Mesothelial cell of epicardium (in vitro differentiated cells): ENCODE data around the gene UNC79. TPM values are rescaled to one million over a fixed set of nuclear protein-coding genes. Genes with fewer than 3 reads are reported as not detected.

Source experiments
- DNase-seq, 2 experiments: peaks; one replicate each; pipeline ENCODE4 v3.0.0; 2021; ENCODE audit warnings: low spot score in 2 of 2; ENCODE audit not compliant: unreplicated experiment in 2 of 2
- H3K27ac Mint-ChIP-seq: 2 replicates; pipeline ENCODE4 v1.8.0; 2021; ENCODE audit warnings: mixed read lengths
- H3K27me3 Mint-ChIP-seq: 2 replicates; pipeline ENCODE4 v1.8.0; 2021; ENCODE audit warnings: low read depth, mixed read lengths
- H3K36me3 Mint-ChIP-seq: 2 replicates; pipeline ENCODE4 v1.8.0; 2021; ENCODE audit warnings: mixed read lengths
- H3K4me1 Mint-ChIP-seq: 2 replicates; pipeline ENCODE4 v1.8.0; 2021; ENCODE audit warnings: mixed read lengths
- H3K4me3 Mint-ChIP-seq: 2 replicates; pipeline ENCODE4 v1.8.0; 2021; ENCODE audit warnings: mild to moderate bottlenecking, moderate library complexity, mixed read lengths
- H3K9me3 Mint-ChIP-seq: 2 replicates; pipeline ENCODE4 v1.8.0; 2021; ENCODE audit warnings: mixed read lengths
- total RNA-seq: library from RNA; stranded (reverse); gene quantifications from 3 replicates; pipeline ENCODE4 v1.2.1, GENCODE V29; 2021
- TF ChIP-seq, protein P1 (sequence below): fragments of 200-600 bp; sonication (generic); IDR thresholded peaks from one replicate; pipeline ENCODE4 v1.5.0; 2021; ENCODE audit warnings: antibody characterized with exemption; ENCODE audit not compliant: unreplicated experiment

The UNC79 gene
- total RNA-seq, 1 donor from 2014 or later, result 0.92 TPM

DNA sequence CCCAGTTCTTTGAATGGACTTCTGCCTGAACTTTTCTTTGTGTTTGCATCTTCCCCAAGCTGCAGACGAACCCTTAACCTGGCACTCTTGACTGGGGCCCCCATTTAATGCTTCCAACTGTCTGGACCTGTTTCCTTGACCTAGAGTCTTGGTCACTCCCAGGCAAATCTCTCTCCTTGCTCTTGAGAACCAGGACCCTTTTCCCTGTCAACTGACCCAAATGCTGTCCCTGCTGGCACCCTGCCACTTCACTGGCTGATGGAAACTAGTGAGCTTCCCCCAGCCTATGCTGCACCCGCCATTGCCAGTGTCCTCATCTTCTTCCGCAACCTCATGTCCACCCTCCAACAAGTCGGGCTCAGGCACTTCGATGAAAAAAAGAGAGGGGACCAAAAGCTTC, 278.1 kb downstream of the UNC79 start:
- TF ChIP-seq, protein P1, sequence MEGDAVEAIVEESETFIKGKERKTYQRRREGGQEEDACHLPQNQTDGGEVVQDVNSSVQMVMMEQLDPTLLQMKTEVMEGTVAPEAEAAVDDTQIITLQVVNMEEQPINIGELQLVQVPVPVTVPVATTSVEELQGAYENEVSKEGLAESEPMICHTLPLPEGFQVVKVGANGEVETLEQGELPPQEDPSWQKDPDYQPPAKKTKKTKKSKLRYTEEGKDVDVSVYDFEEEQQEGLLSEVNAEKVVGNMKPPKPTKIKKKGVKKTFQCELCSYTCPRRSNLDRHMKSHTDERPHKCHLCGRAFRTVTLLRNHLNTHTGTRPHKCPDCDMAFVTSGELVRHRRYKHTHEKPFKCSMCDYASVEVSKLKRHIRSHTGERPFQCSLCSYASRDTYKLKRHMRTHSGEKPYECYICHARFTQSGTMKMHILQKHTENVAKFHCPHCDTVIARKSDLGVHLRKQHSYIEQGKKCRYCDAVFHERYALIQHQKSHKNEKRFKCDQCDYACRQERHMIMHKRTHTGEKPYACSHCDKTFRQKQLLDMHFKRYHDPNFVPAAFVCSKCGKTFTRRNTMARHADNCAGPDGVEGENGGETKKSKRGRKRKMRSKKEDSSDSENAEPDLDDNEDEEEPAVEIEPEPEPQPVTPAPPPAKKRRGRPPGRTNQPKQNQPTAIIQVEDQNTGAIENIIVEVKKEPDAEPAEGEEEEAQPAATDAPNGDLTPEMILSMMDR, result no peak
- H3K27me3 Mint-ChIP-seq, result peaks cover 1% of the 10 kb centered on the region
- no peak overlapping the region for H3K4me3 Mint-ChIP-seq
- H3K9me3 Mint-ChIP-seq, result no peaks in the 10 kb centered on the region
- no peaks in the 10 kb centered on the region for H3K36me3 Mint-ChIP-seq
- DNase-seq, result no peak
- peaks cover 2% of the 10 kb centered on the region for H3K4me1 Mint-ChIP-seq
- H3K27ac Mint-ChIP-seq, result no peak overlapping the region

DNA sequence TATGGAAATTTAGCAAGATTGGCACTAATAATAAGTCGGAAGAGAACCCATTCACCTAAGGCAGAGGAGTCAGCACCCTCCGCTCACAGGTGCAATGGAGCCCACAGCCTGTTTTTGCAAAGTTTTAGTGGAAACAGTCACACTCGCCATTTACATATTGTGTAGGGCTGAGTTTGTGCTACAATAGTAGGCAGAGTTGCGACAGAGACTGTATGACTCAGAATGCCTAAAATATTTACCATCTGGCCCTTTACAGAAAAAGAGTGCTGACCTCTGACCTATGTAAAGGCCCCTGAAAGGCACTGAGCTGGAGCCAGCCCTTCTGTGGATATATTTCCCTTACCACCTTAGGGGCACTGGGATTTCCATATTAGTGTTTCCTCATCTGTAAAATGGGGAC, 278.5 kb downstream of the UNC79 start:
- peaks cover 3% of the 10 kb centered on the region for H3K27me3 Mint-ChIP-seq
- DNase-seq, result no peak
- H3K9me3 Mint-ChIP-seq, result no peaks in the 10 kb centered on the region
- H3K4me1 Mint-ChIP-seq, result peaks cover 2% of the 10 kb centered on the region
- H3K36me3 Mint-ChIP-seq, result no peaks in the 10 kb centered on the region
- no peak overlapping the region for H3K27ac Mint-ChIP-seq
- TF ChIP-seq, protein P1, result no peak
- H3K4me3 Mint-ChIP-seq, result no peak overlapping the region

DNA sequence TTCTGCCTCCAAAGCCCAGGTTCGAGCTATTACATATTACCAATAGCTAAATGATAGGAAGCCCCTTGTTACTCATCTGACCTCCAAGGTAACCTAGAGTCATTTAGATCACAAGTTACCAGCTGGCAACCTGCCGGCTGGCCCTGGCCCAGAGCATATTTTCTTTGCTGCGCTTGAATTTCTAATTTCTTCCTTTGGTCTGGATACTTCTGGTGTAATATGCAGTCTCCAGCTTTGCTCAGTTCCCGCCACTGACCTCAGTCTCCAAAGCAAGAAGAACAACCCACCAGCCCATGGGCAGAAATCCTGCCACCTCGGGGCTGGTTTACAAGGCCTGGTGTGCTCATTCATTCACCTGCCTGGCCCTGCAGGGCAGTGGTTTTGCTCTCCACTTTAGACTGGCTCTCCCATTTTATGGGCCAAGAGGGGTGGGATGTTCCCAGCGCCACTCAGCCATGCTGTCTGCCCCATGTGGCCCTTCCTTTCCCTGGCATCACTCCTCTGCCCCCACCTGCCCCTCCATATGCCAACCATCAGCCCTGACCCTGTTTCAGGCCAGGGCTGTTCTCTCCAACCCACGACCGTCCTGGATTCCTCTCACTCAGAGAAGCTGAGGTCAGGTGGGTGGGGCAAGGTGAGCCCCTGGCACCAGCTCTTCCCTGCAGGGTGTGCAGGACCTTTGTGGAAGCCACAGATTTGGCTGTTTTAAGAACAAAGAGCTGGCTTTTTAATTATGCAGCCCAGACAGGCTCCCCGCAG, 281.5 kb downstream of the UNC79 start:
- H3K27ac Mint-ChIP-seq, result no peak overlapping the region
- H3K4me1 Mint-ChIP-seq, result peaks cover 2% of the 10 kb centered on the region
- no peaks in the 10 kb centered on the region for H3K36me3 Mint-ChIP-seq
- H3K27me3 Mint-ChIP-seq, result peaks cover 8% of the 10 kb centered on the region
- DNase-seq, result no peak
- no peak overlapping the region for H3K4me3 Mint-ChIP-seq
- no peaks in the 10 kb centered on the region for H3K9me3 Mint-ChIP-seq
- TF ChIP-seq, protein P1, result no peak

DNA sequence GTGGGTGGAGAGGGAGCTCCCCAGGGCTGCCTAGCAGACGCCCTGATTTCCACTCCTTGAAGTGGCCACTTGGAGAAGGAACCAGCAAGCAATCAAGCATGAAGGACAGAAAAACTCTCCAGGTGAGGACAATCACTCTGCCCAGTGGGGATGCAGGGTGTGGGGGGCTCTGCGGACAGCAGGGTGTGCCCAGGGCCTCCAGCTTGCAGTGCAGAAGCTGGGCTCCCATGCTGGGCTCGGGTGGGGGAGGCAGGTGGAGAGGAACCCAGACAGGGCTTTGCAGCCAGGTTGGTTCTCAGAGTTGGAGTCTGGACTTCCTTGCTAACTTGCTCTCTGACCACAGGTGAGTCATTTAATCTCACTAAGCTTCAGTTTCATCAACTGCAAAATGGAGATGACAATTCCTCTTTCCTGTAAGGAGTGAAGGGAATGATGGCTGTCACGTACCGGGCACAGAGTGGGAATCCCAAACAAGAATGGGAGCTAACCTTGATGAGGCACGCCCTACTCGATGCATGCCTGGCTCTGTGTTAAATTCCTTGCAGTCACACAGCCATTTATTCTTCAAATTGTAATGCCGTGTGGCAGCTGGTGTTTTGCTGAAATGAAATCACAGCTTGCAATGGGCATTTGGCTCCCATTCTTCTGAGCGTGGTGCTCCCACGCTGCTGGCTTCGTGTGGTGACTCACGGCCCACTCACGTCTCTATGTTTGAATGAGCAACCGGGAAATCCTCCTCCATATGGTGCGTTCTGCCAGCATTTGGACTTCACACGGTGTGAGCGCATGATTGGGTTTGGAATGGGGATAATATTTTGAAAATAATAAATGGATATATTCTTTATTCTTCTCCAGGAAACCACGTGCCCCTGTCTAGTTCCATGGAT, 282.3 kb downstream of the UNC79 start:
- TF ChIP-seq, protein P1, result no peak
- DNase-seq, result peak in 1 of 2 experiments; percentile 25
- no peak overlapping the region for H3K27ac Mint-ChIP-seq
- peaks cover 8% of the 10 kb centered on the region for H3K27me3 Mint-ChIP-seq
- H3K4me3 Mint-ChIP-seq, result no peak overlapping the region
- peaks cover 2% of the 10 kb centered on the region for H3K4me1 Mint-ChIP-seq
- no peaks in the 10 kb centered on the region for H3K36me3 Mint-ChIP-seq
- no peaks in the 10 kb centered on the region for H3K9me3 Mint-ChIP-seq

DNA sequence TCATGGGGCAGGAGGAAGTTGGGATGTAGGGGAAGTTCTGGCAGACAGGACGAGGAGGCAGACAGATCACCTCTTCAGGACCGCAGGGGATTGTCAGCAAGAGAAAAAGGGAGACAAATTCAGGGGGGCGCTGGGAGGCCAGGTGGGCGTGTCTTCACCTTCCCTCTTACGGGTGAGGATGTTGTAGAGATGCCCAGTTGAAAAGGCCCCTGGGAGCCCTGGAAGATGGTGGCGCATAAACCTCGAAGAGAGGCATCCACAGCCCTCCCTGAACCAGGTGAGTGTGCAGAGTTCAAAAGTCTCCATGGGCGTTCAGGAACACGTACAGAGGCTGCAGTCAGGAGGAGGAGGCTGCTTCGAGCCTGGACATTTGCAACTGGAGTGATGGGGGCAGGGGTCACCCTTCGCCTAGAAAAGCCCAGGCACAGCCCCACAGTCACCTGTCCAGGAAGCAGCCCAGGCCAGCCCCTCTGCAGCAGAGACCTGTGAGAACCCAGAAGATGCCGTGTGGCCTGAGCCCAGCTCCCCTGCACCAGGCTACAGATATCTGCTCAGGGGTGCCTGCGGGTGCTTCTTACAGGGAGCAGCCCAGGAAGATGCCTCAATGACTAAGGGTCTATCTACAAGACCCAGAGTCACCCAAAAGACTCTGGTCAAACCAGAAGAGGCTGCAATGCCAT, 283.1 kb downstream of the UNC79 start:
- no peaks in the 10 kb centered on the region for H3K36me3 Mint-ChIP-seq
- peaks cover 8% of the 10 kb centered on the region for H3K27me3 Mint-ChIP-seq
- no peak for DNase-seq
- no peak overlapping the region for H3K4me3 Mint-ChIP-seq
- TF ChIP-seq, protein P1, result no peak
- H3K9me3 Mint-ChIP-seq, result no peaks in the 10 kb centered on the region
- H3K27ac Mint-ChIP-seq, result no peak overlapping the region
- peaks cover 2% of the 10 kb centered on the region for H3K4me1 Mint-ChIP-seq
